GM12874 (cell line): Measurements from ENCODE around the gene FOXN4.

Experiments
- TF ChIP-seq, protein P1 (sequence below): IDR thresholded peaks from 2 replicates; pipeline ENCODE4 v1.5.1; 2011; ENCODE audit warnings: low read depth, mild to moderate bottlenecking, control low read depth, low read length, moderate library complexity; ENCODE audit not compliant: insufficient read depth

The FOXN4 gene

DNA sequence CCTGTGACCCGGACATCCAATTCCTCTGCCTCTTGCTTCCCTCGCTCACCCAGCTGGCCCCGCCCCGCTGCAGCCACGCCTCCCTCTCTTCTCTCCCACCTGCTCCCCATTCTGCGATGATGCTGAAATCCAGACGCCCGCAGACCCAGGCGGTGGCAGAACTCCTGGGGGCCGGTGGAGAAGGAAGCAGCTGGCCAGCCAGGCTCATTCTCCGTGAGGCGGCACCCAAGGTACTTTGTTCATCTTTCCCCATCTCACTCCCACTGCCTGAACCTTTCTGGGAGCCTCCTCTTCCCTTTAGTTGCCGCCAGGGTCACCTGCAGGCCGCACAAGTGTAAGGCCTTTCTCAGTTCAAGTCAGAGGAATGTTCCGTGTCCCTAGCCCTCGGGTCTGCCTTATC, 35.7 kb downstream of the FOXN4 start:
- TF ChIP-seq, protein P1, sequence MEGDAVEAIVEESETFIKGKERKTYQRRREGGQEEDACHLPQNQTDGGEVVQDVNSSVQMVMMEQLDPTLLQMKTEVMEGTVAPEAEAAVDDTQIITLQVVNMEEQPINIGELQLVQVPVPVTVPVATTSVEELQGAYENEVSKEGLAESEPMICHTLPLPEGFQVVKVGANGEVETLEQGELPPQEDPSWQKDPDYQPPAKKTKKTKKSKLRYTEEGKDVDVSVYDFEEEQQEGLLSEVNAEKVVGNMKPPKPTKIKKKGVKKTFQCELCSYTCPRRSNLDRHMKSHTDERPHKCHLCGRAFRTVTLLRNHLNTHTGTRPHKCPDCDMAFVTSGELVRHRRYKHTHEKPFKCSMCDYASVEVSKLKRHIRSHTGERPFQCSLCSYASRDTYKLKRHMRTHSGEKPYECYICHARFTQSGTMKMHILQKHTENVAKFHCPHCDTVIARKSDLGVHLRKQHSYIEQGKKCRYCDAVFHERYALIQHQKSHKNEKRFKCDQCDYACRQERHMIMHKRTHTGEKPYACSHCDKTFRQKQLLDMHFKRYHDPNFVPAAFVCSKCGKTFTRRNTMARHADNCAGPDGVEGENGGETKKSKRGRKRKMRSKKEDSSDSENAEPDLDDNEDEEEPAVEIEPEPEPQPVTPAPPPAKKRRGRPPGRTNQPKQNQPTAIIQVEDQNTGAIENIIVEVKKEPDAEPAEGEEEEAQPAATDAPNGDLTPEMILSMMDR: no peak

DNA sequence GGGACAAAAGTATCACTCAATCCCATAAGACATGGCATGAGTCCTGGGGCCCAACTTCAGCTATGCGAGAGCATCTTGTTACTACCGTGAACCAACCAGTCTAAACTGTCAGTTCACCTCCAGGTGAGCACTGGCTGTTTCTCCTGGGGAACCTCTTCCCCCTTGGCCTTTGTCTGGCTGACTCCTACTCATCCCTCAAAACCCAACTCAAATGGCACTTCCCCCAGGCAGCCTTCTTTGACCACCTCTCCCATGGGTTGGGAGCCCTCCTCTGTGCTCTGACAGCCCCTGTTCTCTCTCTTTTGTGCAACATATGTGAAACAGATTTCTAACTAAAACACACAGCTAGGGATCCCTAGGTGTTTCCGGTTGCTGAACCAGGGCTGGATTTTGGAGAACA, 37.7 kb downstream of the FOXN4 start:
- TF ChIP-seq, protein P1: no peak

DNA sequence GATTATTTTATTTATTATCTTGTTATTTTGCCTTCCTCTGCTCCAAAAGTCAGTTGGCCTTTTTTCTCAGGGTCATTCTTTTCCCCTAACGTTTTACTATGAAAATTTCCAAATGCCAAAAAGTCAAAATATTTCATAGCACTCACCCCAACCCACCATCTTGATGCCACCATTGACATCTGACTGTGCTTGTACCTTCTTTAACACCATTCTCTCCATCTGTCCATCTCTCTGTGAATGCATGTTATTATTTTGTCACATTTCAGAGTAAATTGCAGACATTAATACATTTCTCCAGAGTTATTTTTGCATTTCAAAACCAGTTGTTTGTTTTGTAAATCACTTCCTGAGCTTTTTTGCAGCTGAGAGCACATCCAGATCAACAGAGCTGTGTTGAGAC, 38.6 kb downstream of the FOXN4 start:
- TF ChIP-seq, protein P1: no peak

DNA sequence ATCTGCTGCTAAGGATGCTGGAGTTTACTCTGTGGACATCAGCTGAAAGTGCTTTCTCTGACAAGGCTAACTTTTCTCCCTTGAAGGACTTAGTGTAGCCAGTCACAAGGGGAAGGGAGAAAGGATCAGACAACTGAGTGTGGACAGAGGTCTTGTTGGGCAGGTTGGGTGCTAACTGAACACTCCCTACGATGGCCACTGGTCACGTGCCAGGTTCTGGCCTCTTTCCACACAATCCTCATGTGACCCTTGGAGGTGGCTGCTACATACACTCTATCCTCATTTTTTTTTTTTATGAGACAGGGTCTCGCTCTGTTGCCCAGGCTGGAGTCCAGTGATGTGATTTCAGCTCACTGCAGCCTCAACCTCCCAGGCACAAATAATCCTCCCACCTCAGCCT, 39.7 kb downstream of the FOXN4 start:
- TF ChIP-seq, protein P1: no peak

DNA sequence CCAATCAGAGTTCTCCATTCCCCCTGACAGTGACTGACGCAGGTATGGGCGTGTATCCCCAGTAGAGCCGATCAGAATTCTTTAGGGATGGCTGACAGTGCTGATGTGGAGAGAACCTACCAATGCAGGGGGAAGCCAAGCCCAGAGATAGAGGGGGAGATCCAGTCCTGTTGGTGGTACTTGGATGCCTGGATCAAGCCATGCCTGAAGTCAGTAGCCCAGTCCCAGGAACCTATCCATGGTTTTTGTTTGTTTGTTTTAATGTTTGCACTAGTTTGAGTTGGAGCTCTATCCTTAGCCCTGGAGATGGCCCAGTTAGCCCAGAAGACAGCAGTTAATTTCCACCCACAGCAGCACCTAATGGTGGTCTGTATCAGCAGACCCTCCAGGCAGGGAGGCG, 40.2 kb downstream of the FOXN4 start:
- TF ChIP-seq, protein P1: no peak

DNA sequence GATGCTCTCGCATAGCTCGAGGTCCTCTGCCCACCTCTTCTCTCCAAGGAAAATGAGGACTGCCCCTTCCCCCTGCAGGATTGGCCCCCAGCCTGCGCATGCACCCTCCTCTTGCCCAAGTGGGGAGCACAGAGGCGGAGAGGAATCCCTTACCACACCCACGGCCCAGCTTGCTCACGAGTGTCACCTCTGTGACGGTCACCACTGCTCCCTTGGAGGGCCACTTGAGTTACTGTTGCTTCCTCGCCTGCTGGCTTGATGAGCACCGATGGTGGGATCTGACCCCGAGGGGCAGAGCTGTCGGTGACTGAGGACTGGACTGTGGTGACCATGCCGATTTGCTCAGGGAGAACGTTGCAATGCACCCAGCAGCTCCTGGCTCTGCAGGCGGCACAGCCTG, 41.7 kb downstream of the FOXN4 start:
- TF ChIP-seq, protein P1: no peak

DNA sequence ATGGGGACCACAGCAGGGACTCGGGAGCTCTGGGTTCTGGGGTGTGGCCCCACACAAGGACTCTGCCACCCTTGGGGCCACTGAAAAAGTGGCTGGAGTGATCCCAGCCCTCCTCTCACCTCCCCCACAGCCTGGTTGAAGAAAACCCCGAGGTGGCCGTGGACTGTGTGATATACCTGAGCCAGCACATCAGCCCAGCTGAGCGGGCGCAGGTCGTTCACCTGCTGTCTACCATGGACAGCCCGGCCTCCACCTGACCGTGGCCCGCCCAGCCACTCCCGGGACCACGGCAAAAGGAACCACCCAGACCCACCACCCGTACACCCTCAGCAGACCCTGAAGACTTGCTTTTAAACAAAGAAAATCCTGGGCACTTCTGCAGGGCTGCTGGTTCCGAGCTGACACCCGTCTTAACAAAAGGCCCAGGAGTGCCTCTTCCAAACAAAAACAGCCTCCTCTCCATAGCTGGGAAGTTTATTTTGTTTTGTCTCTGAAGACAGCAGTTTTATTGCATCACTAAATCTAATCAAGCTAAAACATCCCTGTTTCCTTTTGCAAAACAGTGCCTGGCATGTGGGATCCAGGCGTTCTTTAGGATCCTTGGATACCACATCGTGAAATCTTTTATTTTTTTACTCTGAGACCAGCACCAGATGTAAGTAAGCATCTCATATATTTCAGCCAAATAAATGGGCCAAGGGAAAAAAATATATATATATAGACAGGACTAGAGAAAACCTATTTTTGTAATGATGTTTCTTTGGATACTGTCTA, 42.8 kb downstream of the FOXN4 start:
- TF ChIP-seq, protein P1: no peak
